ENCODE measurements around the gene CADM2. TPM values are rescaled to one million over a fixed set of nuclear protein-coding genes. Genes with fewer than 3 reads are reported as not detected.
A peak's percentile ranks its signal among the peaks of the same experiment; 100 is the strongest.

CADM2 gene
- polyA plus RNA-seq, 1 donor = 5.8 TPM

- DNase-seq = no peak
Measured at GRCh38 chr3:85337895-85338294, 379.1 kb downstream of the CADM2 start.

DNA sequence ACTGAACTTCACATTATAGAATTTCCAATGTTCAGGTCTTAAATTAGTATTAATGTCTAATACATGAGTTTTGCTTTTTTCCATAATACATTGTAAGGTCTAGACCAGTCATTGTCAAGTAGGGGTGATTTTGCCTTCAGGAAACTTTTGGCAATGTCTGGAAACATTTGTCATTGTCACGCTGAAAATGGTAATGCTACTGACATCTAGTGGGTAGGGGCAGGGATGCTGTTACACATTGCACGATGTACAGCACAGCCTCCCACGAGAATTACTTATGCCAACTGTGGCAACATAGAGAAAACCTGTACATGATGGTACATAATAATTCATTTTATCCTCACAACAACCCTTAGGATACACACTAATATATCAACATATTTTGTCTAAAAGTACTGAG, 384.1 kb downstream of the CADM2 start:
- peak; percentile 4 for DNase-seq

DNA sequence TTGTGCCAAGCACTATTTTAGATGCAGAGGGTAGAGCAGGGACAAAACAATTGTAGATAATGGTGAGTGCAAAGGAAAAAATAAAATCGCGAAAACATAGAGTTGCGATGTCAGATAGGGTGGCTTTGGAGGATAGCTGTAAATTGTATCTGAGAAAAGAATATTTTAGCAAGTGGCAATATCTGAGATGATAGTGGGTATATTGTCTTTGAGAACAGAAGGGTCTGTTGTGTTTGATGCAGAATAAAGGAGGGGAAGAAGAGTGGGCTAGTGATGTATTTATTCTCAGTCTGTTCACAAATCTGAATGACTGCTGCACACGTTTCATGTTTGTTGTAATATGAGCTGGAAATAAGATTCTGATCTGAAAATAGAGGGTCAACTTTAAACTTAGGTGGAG, 396.8 kb downstream of the CADM2 start:
- DNase-seq = no peak

- DNase-seq = peak; percentile 3
Measured at GRCh38 chr3:85360742-85361387, 402.1 kb downstream of the CADM2 start.

- no peak for DNase-seq
Measured at GRCh38 chr3:85364296-85364909, 405.6 kb downstream of the CADM2 start.

DNA sequence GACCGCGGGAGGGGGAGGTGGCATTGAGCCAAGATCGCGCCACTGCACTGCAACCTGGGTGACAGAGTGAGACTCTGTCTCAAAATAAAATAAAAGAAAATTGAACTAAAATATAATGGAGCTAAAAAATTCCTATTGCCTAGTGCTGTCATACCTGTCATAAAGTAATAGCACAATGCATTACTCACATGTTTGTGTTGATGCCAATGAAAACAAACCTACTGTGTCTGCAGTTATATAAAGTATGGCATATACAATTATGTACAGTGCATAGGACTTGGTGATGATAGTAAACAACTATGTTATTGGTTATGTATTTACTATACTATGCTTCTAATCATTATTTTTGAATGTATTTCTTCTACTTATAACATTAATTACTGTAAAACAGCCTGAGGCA, 411.6 kb downstream of the CADM2 start:
- DNase-seq = no peak

DNA sequence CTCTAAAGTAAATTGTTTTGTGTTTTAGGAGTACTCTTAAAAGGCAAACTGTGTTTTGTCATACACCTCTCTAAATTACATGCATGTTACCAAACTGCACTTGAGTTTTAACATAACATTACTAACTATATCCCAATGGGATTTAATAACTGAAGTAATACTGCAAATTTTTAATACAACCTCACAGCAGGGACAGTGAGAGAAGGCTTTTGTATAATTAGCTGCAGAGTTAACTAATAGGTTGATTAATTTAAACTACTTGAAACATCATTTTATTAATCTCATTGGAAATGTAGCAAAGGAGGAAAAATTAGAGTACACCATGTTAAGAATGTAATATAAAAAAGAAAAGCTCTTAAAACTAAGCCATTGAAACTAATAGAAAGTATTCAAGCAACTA, 417.3 kb downstream of the CADM2 start:
- DNase-seq = no peak

- DNase-seq = no peak
Measured at GRCh38 chr3:85377115-85377514, 418.3 kb downstream of the CADM2 start.

DNA sequence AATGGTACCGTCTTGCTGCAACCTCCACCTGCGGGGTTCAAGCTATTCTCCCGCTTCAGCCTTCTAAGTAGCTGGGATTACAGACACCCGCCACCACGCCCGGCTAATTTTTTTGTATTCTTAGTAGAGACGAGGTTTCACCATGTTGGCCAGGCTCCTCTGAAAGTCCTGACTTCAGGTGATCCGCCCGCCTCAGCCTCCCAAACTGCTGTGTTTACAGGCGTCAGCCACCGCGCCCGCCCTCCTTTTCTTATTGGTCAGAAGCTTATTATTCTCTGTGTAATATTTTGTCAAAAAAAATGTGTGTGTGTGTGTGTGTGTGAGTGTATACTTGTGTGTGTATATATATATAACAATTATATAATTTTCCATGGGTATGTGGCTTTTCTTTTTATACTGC, 425.6 kb downstream of the CADM2 start:
- no peak for DNase-seq

DNA sequence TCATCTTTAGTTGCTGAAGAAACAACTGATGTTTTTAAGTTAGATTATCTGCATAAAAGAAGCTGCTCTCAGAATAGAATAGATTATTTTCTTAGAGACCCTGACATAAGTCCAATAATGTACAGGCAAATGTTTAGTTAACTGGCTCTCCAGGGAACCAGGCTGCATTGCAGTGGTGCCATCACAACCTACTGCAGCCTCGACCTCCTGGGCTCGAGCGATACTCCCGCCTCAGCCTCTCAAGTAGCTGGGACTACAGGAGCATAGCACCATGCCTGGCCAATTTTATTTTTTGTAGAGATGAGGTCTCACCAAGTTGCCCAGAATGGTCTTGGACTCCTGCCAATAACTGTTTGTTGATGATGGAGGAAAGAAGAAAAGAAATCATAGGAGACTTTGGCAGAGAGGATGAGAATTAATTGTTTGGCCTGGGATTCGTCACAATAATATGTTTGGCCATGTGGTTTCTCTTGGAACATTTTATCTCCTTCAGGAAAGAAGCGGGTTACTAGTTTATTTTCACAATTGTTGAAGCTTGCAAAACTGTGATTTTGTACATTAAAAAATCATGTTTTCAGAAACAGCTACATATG, 429.2 kb downstream of the CADM2 start:
- no peak for DNase-seq

GRCh38 chr3:85394424-85394823, 435.6 kb downstream of the CADM2 start:
- DNase-seq = no peak

DNA sequence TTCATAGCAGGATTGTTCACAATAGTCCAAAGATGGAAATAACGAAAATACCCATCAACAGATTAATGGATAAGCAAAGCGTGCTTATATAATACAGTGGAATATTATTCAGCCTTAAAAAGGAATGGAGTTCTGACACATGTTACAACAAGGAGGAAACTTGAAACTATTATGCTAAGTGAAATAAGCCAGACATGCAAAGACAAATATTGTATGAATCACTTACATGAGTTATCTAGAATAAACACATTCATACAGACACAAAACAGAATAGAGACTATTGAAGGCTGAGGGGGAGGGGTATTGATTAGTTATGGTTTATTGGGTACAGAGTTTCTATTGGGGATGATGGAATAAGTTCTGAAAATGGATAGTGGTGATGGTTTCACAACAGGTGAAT, 438.6 kb downstream of the CADM2 start:
- no peak for DNase-seq

- DNase-seq = no peak
Measured at GRCh38 chr3:85426121-85426520, 467.3 kb downstream of the CADM2 start.

DNA sequence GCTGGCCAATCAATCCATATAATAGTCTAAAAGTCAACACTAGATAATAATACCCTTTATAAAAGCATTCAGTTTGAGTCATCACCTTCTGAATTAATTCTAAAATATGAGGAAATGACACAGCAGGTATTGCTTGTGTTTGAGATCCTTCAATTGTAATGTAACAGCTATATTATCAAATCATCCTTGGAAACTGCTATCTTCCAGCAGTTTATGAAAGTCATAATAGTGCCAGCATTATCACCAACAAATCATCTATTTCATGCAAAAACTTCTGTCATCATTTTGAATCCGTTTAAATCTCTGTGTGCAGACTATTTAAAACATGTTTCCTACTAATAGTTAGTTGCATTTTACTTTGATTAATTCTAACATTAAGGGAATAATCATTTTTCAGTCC, 468.7 kb downstream of the CADM2 start:
- no peak for DNase-seq

DNA sequence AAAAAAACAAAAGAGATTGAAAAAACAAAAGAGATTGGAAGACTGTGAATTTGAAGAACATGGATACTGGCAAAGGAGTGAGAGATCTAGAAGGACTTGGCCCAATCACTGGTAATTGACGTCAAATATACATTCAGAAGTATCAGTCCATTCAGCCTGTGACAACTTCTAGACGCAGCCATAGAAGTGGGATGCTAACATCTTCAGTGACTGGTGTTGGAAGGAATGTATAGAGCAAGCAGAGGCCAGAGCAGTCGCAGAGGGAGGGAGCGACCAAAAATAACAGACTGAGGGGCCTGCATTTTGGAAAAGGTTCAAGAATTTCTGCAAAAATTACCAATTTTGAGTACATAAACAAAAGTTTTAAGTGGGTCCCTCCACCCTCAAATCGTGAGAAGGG, 473.3 kb downstream of the CADM2 start:
- DNase-seq = no peak

GRCh38 chr3:85433319-85433718, 474.5 kb downstream of the CADM2 start:
- no peak for DNase-seq

- no peak for DNase-seq
Measured at GRCh38 chr3:85455561-85456200, 496.9 kb downstream of the CADM2 start.

GRCh38 chr3:85474241-85474640, 515.5 kb downstream of the CADM2 start:
- DNase-seq = no peak

GRCh38 chr3:85475346-85475745, 516.6 kb downstream of the CADM2 start:
- DNase-seq = no peak

DNA sequence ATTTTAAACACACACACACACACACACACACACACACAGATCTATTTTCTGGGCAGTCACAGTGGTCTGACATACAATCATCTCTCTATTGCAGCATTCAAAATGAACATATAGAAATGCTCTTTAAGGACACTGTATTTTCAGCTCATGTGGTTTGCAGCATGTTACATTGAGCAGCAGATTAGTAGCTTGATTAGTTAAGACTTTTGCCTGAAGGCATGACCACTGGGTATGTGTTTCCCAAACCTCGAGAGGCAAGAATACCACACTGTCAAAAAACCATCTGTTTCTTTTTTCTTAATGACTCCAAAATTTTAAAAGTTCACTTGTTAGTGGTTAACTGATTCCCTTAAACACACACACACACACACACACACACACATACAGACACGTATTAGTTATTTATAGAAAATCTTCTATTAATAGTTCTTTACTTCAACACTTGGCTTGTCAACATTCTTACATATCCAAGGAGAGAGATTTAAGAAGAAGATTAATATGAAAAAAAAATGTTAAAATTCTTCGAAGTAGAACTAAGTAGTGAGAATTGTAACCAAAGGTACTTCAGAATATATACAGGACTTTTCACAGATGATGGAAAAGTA, 518.2 kb downstream of the CADM2 start:
- DNase-seq = no peak

GRCh38 chr3:85481411-85482212, 522.8 kb downstream of the CADM2 start:
- DNase-seq = no peak

- DNase-seq = no peak
Measured at GRCh38 chr3:85482213-85482490, 523.4 kb downstream of the CADM2 start.

- no peak for DNase-seq
Measured at GRCh38 chr3:85483986-85484385, 525.2 kb downstream of the CADM2 start.
